PFSK-1 (cell line): ENCODE measurements around the gene PRPF19.

Source experiments
- FOXP2 ChIP-seq: optimal IDR thresholded peaks from 2 replicates; pipeline ENCODE3; 2011; ENCODE audit warnings: borderline replicate concordance, control low read depth, inconsistent platforms; ENCODE audit not compliant: insufficient read depth; ENCODE audit errors: extremely low read length, extremely low read depth
- POLR2AphosphoS5 ChIP-seq: IDR thresholded peaks from 2 replicates; pipeline ENCODE4 v1.6.1; 2012; ENCODE audit warnings: low read depth, mild to moderate bottlenecking, control low read depth, low read length, moderate library complexity
- REST ChIP-seq, 2 experiments: IDR thresholded peaks; 2 replicates each; pipeline versions ENCODE4 v1.6.1 to v1.8.0; 2011 to 2012; ENCODE audit warnings: low read depth in 2 of 2, low read length in 2 of 2, control low read depth in 1 of 2, inconsistent platforms in 1 of 2, mild to moderate bottlenecking in 1 of 2, moderate library complexity in 1 of 2; ENCODE audit not compliant: insufficient read depth in 1 of 2
- SIN3A ChIP-seq: IDR thresholded peaks from 2 replicates; pipeline ENCODE4 v1.6.1; 2012; ENCODE audit warnings: mild to moderate bottlenecking, low read length, moderate library complexity, borderline replicate concordance; ENCODE audit not compliant: insufficient read depth
- TAF1 ChIP-seq: IDR thresholded peaks from 2 replicates; pipeline ENCODE4 v1.6.1; 2012; ENCODE audit warnings: low read length, control low read depth, borderline replicate concordance; ENCODE audit not compliant: insufficient read depth

DNA sequence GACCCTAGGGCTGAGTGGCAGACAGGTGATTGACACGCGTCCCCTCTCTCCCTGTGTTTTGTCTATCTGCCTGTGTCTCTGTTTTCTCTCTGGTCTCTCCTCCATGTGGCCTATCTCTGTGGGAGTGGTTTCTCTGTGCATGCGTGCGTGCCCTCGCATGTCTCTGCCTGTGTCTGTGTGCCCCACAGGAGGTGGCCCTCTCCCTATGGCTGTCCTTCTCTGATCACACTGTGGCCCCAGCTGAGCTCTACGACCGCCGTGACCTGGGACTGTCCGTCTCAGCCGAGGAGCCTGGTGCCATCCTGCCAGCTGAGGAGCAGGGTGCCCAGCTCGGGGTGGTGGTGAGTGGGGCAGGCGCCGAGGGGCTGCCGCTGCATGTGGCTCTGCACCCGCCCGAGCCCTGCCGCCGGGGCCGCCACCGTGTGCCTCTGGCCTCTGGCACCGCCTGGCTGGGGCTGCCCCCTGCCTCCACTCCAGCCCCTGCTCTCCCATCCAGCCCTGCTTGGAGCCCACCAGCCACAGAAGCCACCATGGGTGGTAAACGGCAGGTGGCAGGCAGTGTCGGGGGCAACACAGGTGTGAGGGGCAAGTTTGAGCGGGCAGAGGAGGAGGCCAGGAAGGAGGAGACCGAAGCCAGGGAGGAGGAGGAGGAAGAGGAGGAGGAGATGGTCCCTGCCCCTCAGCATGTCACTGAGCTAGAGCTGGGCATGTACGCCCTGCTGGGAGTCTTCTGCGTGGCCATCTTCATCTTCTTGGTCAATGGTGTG is 29.5 kb upstream of the PRPF19 start:
- TF ChIP-seq SIN3A (no peak), REST (IDR thresholded peaks at IDR 0.05; ENCODE audit: insufficient read depth in 1 of 2, low read depth in 2 of 2, low read length in 2 of 2) (no peak), POLR2AphosphoS5 (no peak), TAF1 (no peak), FOXP2 (no peak)
